NCI-H1105 (cell line): Measurements from ENCODE around the gene UGGT1.

Source experiments
- DNase-seq: peaks from one replicate; lab custom pipeline; 2025; lab: John Stamatoyannopoulos, UW

Gene UGGT1, protein sequence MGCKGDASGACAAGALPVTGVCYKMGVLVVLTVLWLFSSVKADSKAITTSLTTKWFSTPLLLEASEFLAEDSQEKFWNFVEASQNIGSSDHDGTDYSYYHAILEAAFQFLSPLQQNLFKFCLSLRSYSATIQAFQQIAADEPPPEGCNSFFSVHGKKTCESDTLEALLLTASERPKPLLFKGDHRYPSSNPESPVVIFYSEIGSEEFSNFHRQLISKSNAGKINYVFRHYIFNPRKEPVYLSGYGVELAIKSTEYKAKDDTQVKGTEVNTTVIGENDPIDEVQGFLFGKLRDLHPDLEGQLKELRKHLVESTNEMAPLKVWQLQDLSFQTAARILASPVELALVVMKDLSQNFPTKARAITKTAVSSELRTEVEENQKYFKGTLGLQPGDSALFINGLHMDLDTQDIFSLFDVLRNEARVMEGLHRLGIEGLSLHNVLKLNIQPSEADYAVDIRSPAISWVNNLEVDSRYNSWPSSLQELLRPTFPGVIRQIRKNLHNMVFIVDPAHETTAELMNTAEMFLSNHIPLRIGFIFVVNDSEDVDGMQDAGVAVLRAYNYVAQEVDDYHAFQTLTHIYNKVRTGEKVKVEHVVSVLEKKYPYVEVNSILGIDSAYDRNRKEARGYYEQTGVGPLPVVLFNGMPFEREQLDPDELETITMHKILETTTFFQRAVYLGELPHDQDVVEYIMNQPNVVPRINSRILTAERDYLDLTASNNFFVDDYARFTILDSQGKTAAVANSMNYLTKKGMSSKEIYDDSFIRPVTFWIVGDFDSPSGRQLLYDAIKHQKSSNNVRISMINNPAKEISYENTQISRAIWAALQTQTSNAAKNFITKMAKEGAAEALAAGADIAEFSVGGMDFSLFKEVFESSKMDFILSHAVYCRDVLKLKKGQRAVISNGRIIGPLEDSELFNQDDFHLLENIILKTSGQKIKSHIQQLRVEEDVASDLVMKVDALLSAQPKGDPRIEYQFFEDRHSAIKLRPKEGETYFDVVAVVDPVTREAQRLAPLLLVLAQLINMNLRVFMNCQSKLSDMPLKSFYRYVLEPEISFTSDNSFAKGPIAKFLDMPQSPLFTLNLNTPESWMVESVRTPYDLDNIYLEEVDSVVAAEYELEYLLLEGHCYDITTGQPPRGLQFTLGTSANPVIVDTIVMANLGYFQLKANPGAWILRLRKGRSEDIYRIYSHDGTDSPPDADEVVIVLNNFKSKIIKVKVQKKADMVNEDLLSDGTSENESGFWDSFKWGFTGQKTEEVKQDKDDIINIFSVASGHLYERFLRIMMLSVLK (N-terminal part only)

GRCh38 chr2:128090945-128091725 lies at the start of gene UGGT1:
Gene UGGT1, plus strand, starts transcription at chr2:128091200. Its CDS starts 158 bp downstream, at chr2:128091358.
- DNase-seq, result peak; percentile 92

- no peak for DNase-seq
These were observed 49.4 kb upstream of the UGGT1 start for GRCh38 chr2:128041561-128041960.

DNA sequence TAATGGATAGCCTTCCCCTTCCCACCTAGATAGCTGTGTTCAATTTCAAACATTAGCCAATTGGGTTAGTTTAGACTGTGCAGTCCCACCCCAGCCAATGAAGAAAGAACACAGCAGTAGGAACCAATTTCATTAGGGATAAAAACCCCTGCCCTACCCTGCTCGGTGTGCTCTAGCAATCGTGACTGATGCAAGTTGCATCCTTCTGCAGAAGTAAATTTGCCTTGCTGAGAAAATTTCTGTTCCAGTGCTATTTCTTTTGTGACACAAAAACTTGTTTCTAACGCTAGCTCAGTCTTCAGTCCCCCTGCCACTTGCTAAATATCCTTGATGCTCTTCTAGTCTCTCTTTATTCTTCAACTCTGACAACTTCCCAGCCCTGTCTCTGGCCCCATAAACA lies 48.0 kb upstream of the UGGT1 start:
- no peak for DNase-seq

GRCh38 chr2:128053331-128053730 lies 37.7 kb upstream of the UGGT1 start:
- DNase-seq, result no peak

DNA sequence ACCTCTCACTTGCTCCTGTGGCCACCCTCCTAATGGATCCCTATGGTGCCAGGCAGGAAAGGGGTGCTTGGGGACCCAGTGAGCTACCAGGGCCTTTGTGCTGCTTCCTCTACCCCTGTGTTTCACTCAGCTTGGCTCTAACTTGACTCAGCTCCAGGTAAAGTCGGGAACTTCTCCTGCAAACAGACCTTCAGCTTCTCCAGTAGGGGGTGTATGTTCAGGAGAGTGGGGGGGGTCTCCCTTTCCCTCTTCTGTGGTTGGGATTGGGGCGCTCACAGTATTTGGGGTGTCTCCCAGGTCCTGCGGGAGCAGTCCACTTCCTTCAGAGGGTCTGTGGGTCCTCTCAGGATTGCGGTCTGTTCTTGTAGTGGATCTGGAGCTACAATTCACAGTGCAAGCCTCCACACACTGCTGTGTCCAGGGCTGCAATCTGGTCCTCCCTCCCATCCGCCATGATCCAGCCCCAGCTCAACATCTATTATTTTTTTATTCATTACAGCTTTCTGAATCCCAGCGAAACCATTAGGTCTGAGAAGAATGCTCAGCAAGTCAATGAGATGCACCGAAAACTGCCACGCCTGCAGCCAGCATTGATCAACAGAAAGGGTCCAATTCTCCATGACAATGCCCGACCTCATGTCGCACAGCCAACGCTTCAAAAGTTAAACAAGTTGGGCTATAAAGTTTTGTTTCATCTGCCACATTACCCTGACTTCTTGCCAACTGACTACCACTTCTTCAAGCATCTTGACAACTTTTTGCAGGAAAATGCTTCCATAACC lies 36.7 kb upstream of the UGGT1 start:
- no peak for DNase-seq

DNA sequence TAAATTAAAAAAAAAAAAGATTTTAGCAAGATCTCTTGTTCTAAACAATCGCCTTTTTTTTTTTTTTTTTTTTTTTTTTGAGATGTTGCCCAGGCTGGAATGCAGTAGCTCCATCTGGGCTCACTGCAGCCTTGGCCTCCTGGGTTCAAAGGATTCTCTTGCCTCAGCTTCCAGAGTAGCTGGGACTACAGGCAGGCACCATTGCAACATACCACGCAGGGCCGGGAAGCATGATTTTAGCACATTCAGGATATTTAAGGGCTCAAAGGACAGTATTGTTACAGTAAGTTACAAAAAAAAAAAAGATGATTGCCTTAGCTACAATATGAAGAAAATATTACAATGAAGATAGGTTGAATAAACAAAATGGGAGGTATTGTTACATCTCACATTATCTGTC lies 33.7 kb upstream of the UGGT1 start:
- DNase-seq, result no peak

- no peak for DNase-seq
These were observed 32.9 kb upstream of the UGGT1 start for GRCh38 chr2:128058114-128058513.

GRCh38 chr2:128062571-128062970 lies 28.4 kb upstream of the UGGT1 start:
- DNase-seq, result no peak

- DNase-seq, result no peak
These were observed 26.6 kb upstream of the UGGT1 start for GRCh38 chr2:128064353-128064752.

DNA sequence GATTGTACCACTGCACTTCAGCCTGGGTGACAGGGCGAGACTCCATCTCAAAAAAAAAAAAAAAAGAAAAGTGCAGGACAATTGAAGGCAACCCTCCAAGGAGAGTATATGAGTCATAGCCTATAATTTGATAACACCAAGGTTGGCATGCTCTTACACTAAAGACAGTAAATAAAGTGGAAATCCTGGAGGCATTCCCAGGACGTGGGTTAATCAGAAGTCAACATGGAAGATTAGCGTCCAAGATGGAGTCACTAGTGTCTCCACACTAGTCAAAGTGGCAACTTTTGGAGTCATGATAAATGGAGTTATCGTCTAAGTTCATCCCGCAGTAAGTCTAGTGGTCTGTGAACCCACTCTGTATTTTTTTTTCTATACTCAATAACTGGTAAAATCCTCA lies 21.2 kb upstream of the UGGT1 start:
- no peak for DNase-seq

DNA sequence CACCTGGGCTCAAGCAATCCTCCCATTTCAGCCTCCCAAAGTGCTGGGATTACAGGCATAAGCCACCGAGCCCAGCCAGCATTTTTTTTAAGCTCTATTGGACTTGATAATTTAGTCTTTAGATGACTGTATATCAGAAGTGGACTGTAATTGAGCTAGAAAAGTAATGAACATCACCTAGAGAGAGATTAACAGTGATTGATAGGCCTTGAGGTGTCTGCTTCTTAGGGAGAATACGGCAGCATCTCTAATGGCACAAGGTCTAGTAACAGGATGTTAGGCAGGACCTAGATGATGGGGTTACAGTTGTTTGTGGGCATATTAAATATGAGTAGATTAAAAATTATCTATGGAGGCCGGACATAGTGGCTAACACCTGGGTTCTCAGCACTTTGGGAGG lies 17.7 kb upstream of the UGGT1 start:
- no peak for DNase-seq

DNA sequence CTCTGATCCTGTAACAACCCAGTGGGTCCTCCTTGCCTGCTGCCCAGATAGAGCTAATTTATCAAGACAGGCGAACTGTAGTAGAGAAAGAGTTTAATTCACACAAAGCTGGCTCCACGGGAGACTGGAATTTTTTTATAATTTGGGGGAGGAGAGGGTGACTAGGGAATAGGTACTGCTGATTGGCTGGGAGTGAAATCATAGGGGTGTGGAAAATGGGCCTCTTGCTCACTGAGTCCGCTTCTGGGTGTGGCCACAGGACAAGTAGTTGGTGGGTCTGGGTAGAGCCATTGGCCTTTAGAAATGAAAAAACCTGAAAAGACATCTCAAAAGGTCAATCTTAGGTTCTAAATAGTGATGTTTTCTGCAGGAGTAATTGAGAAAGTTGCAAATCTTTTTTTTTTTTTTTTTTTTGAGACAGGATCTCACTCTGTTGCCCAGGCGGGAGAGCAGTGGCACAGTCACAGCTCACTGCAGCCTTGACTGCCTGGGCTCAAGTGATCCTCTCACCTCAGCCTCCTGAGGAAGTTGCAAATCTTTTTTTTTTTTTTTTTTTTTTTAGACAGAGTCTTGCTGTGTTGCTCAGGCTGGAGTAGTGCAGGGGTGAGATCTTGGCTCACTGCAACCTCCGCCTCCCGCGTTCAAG lies 14.4 kb upstream of the UGGT1 start:
- DNase-seq, result no peak

DNA sequence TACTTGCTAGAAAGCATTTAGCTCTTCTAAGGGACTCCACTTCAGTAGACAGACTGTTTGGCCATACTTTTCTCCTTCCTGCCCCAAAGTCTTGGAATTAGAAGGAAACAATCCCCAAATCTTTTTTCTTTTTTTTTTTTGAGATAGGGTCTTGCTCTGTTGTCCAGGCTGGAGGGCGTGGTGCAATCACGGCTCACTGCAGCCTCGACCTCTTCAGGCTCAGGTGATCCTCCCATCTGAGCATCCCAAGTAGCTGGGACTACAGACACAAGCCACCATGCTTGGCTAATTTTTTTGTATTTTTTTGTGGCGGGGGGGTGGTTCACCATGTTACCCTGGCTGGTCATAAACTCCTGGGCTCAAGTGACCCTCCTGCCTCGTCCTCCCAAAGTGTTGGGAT lies 6.2 kb upstream of the UGGT1 start:
- no peak for DNase-seq

- DNase-seq, result no peak
These were observed 4.8 kb upstream of the UGGT1 start for GRCh38 chr2:128086244-128086643.

DNA sequence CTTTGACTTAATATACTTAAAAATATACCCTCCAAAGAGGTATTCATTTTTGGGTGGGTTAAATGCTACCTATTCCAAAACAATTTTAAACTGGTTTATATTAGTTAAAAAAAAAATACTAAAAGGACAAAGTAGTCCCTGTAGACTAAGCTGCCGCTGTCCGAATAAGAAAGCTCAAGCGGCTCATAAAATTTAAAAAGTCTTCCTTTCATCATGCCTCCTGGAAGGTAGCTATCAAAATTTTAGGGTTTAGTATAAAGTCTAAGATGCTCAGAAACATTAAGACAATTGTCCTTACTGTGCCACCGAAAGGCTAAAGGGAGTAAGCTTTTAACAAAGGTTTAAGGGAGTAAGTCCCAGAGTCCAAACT lies 440 bp upstream of the UGGT1 start:
- DNase-seq, result no peak

- DNase-seq, result no peak
These were observed 703 bp downstream of the UGGT1 start for GRCh38 chr2:128091726-128092080.

DNA sequence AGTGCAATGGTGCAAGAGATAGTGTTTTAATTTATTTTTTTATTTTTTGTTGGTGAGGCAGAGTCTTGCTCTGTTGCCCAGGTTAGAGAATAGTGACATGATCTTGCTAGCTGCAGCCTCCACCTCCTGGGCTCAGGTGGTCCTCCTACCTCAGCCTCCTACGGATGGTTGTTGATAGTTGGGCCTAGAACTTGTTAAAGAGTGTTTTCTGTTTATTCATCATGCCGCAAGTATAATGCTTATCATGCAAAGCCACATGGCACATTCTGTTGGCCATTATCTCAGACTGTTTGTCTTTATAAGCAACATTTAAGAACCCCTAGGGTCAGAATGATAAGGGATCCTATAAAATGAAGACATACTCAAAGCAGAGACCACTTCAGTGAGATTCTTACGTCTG lies 1.7 kb downstream of the UGGT1 start:
- DNase-seq, result no peak

DNA sequence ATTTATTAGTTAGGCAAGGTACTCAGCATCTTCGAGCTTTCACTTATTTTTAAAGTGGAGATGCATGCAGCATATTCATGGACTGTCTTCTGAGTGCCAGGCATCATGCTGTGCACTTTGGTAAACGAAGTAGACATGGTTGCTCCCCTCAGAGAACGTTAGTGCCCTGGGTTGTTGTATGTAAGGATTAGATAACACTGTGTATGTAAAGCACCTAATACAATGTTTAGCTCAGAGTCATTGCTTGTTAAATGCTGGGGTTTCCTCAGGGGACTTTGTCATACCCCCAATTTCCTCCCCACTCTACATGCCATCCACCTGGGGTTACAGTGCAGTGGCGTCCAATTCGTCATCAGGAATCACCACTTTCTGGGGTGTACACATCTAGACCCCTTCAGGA lies 2.8 kb downstream of the UGGT1 start:
- no peak for DNase-seq

GRCh38 chr2:128095201-128095600 lies 4.2 kb downstream of the UGGT1 start:
- no peak for DNase-seq

DNA sequence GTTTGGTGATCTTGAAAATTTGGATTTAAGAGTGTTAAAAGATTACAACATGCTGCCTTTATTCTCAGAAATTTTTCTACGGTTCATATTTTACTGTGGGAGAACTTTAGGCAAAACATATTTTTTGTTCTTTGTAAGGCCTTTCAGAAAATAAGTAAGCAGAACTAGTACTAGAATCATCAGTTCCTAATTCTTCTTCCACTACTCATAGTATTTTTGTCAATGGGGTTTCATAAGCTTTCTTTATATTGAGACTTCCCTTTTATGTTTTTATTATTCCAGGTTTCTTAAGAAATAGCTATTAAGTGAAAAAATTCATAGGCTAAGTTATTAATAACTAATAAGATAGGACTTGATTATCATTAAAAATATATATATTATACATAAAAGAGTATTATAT lies 12.4 kb downstream of the UGGT1 start:
- DNase-seq, result no peak
